Gastroesophageal sphincter (tissue), 3 donors: ENCODE measurements around the gene CFAP97D2.

ENCODE experiments used
- CTCF ChIP-seq, 4 experiments: fragments of 200-600 bp in 2 of 4; fragments of 450-650 bp in 2 of 4; sonication (generic) in 1 of 4; IDR thresholded peaks; one replicate each; pipeline ENCODE4 v1.5.1; 2017 to 2019; ENCODE audit warnings: antibody characterized with exemption in 4 of 4, mild to moderate bottlenecking in 2 of 4, moderate library complexity in 2 of 4
- POLR2A ChIP-seq, 2 donors: fragments of 450-650 bp; IDR thresholded peaks; one replicate each; pipeline ENCODE4 v1.6.1; 2017; ENCODE audit warnings: antibody characterized with exemption in 2 of 2, mild to moderate bottlenecking in 2 of 2, moderate library complexity in 1 of 2
- POLR2AphosphoS5 ChIP-seq: sonication (generic); formaldehyde crosslinking; IDR thresholded peaks from one replicate; pipeline ENCODE4 v1.6.1; 2017; ENCODE audit warnings: antibody characterized with exemption

GRCh38 chr13:114152831-114153371, 26.2 kb upstream of the CFAP97D2 start:
- no peak for TF ChIP-seq CTCF (IDR thresholded peaks at IDR 0.05)
- no peak for TF ChIP-seq POLR2A (IDR thresholded peaks at IDR 0.05)
- TF ChIP-seq POLR2AphosphoS5, result no peak
